Spleen (tissue), 11 donors: Measurements from ENCODE around the gene WNK2. TPM values are rescaled to one million over a fixed set of nuclear protein-coding genes. Genes with fewer than 3 reads are reported as not detected.

Source experiments
- DNase-seq: peaks from one replicate; pipeline ENCODE4 v3.0.0-alpha.2; 2020
- H3K27ac ChIP-seq, 8 donors: fragments of 200-600 bp; sonication (generic) in 7 of 8; 1 replicate in 4 of 8; 2 replicates in 4 of 8; pipeline versions ENCODE4 v1.5.0 to v1.8.0; 2016 to 2021; ENCODE audit warnings: inconsistent platforms in 4 of 8, mild to moderate bottlenecking in 4 of 8, moderate library complexity in 1 of 8
- H3K27me3 ChIP-seq, 7 donors: fragments of 200-600 bp; sonication (generic) in 6 of 7; replicated peaks in 1 of 7; 1 replicate in 4 of 7; 2 replicates in 3 of 7; pipeline versions ENCODE4 v1.5.0 to v1.8.0; 2016 to 2021; ENCODE audit warnings: inconsistent platforms in 3 of 7, mild to moderate bottlenecking in 1 of 7
- H3K36me3 ChIP-seq, 6 donors: fragments of 200-600 bp; sonication (generic) in 5 of 6; 1 replicate in 4 of 6; 2 replicates in 2 of 6; pipeline versions ENCODE4 v1.5.0 to v1.8.0; 2016 to 2021; ENCODE audit warnings: inconsistent platforms in 2 of 6
- H3K4me1 ChIP-seq, 6 donors: fragments of 200-600 bp; sonication (generic) in 5 of 6; 1 replicate in 3 of 6; 2 replicates in 3 of 6; pipeline versions ENCODE4 v1.5.0 to v1.8.0; 2016 to 2021; ENCODE audit warnings: inconsistent platforms in 3 of 6
- H3K4me3 ChIP-seq, 8 donors: fragments of 200-600 bp; sonication (generic) in 7 of 8; 1 replicate in 4 of 8; 2 replicates in 4 of 8; pipeline versions ENCODE4 v1.5.0 to v1.8.0; 2016 to 2021; ENCODE audit warnings: inconsistent platforms in 4 of 8, mild to moderate bottlenecking in 4 of 8, moderate library complexity in 2 of 8
- H3K9me3 ChIP-seq, 8 donors: fragments of 200-600 bp; sonication (generic) in 7 of 8; 1 replicate in 4 of 8; 2 replicates in 4 of 8; pipeline versions ENCODE4 v1.5.0 to v1.8.0; 2016 to 2021; ENCODE audit warnings: inconsistent platforms in 4 of 8
- CTCF ChIP-seq, 11 experiments: fragments of 200-600 bp in 7 of 11; fragments of 450-650 bp in 4 of 11; sonication (generic) in 4 of 11; IDR thresholded peaks in 8 of 11; conservative IDR thresholded peaks in 3 of 11; 1 replicate in 7 of 11; 2 replicates in 4 of 11; pipeline versions ENCODE4 v1.4.0 to v1.8.0; 2016 to 2021; ENCODE audit warnings: antibody characterized with exemption in 11 of 11, inconsistent platforms in 4 of 11, mild to moderate bottlenecking in 1 of 11
- POLR2A ChIP-seq, 3 donors: fragments of 450-650 bp; IDR thresholded peaks; one replicate each; pipeline ENCODE4 v1.5.1; 2017; ENCODE audit warnings: antibody characterized with exemption in 3 of 3, mild to moderate bottlenecking in 1 of 3
- POLR2AphosphoS5 ChIP-seq, 3 donors: sonication (generic); formaldehyde crosslinking; IDR thresholded peaks; one replicate each; pipeline ENCODE4 v1.5.1; 2017; ENCODE audit warnings: antibody characterized with exemption in 3 of 3
- WGBS, 5 donors: extraction: QIAGEN DNeasy Blood & Tissue Kit in 3 of 5; methylation state at CpG; one replicate each; pipeline versions ENCODE4 v1.1.5 to v1.1.7; 2013 to 2018; 5-methylcytosine and 5-hydroxymethylcytosine counted together
- intact Hi-C: fragments of 100-400 bp; cut with DNase I; formaldehyde crosslinking; loops from one replicate; pipeline ENCODE4 v1.15.0; 2023; ENCODE audit warnings: low total_unique reads
- polyA plus RNA-seq, 3 donors: library from polyadenylated mRNA; stranded (reverse); fragments of 200-250 nt; gene quantifications; one replicate each; pipeline ENCODE4 v1.2.1, GENCODE V29; 2013
- total RNA-seq, 7 donors: library from RNA; depleted of rRNA in 3 of 7; stranded (reverse); fragments of >200 nt in 3 of 7; fragmentation: NEBNext Ultra II Directional in 4 of 7; extraction: Animal tissue kit (Norgen Biotek cat#: 25700) in 4 of 7; gene quantifications; one replicate each; pipeline versions ENCODE4 v1.1.0 to v1.2.1, GENCODE V29; 2016 to 2021
- donor health status: healthy with polysubstance abuse.
- donor health status: DM: no; HTN: no; CAD: no; lungs with moderate emphysema.
- donor health status: DM: no; HTN: no; CAD: no.
- donor health status: Bipolar disorder and iron deficiency.
- donor health status: healthy.
- donor health status: DM: no; HTN: no; CAD: no.
- donor health status: DM: yes; HTN: yes; CAD: no.

The WNK2 gene
- total and polyA plus RNA-seq, 10 donors = 1.8 to 20.0 (median 7.3) TPM

DNA sequence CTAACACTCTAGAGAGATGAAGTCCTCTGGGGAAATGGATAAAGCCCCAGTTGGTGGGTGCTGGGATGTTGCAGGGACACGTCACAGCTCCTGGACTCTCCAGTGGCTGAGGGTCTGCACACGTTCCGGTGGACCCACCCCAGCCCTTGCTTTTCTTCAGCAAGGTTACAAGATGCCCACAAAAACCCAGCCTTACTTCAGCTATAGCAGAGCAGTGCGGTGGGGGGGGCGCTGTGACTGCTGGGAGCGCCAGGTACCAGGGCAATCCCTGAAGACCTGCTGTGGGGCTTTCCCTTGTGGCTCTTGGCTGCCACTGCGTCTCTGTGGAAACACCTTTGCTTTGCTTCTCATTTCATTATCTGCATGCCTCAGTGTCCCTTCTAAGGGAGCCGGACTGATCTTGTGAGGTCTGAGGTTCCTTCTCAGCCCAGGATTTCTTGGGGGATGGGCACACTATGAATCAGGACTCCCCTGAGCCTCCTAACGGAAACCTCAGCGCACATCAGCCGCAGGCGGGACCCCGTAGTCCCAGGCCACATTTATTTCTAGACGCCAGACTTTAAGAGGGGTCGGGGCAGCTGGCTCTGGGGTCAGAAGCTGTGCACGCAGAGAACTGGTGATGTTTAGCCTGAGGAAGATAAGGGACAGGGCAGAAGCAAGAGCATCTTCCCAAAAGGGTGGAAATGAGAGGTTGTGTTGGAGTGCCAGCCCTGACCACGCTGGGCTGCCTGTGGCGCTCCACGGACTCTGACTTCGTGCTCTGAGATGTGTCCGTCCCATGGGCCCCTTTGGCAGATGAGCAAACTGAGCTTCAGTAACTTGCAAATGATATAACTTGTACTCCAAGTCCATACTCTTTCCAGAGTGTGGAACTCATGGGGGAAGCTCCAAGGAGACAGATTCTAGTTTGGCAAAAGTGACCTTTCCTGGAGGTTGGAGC is 106.8 kb downstream of the WNK2 start:
- intact Hi-C loops = no loop called here
- peak; percentile 69 for DNase-seq
- Histone ChIP-seq H3K9me3 (no peaks in the 10 kb centered on the region), H3K27me3 (peaks cover 0 to 16% (median 0%) of the 10 kb centered on the region in 7 donors), H3K4me1 (peaks cover 0 to 18% (median 9%) of the 10 kb centered on the region in 6 donors), H3K27ac (no peak overlapping the region), H3K36me3 (no peaks in the 10 kb centered on the region), H3K4me3 (no peak overlapping the region)
- TF ChIP-seq POLR2A (IDR thresholded peaks at IDR 0.05) (no peak), CTCF (IDR thresholded peaks at IDR 0.05 in 8 of 11, conservative IDR thresholded peaks at IDR 0.05 in 3 of 11) (no peak)
- WGBS, 5 donors = 80 to 83% (median 82%) methylated on average over 19 to 21 of the region's 21 CpGs

- H3K27me3 ChIP-seq = peaks cover 0 to 16% (median 0%) of the 10 kb centered on the region in 7 donors
- no peak overlapping the region for H3K27ac ChIP-seq
- DNase-seq = peak; percentile 53
- peaks cover 0 to 13% (median 8%) of the 10 kb centered on the region in 6 donors for H3K4me1 ChIP-seq
- H3K36me3 ChIP-seq = no peaks in the 10 kb centered on the region
- H3K9me3 ChIP-seq = no peaks in the 10 kb centered on the region
- WGBS, 5 donors = 73 to 87% (median 81%) methylated on average over 18 to 19 of the region's 19 CpGs
- H3K4me3 ChIP-seq = no peak overlapping the region
- intact Hi-C loops = no loop called here
- TF ChIP-seq CTCF (IDR thresholded peaks at IDR 0.05 in 8 of 11, conservative IDR thresholded peaks at IDR 0.05 in 3 of 11) (no peak), POLR2A (IDR thresholded peaks at IDR 0.05) (no peak), POLR2AphosphoS5 (IDR thresholded peaks at IDR 0.05) (no peak)
These were observed 107.8 kb downstream of the WNK2 start for GRCh38 chr9:93291536-93292287.

DNA sequence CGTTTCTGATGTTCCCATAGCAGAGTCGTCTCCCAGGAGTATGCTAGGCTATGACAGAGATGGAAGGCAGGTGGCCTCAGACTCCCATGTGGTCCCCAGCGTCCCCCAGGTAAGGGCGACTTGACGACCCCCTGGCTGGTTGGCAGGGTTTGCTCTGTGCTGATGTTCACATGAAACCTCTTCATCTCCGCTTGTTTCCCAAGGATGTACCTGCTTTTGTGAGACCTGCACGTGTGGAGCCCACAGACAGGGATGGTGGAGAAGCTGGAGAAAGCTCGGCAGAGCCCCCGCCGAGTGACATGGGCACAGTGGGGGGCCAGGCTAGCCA is 108.3 kb downstream of the WNK2 start:
- no peak for TF ChIP-seq POLR2AphosphoS5 (IDR thresholded peaks at IDR 0.05)
- no peak for TF ChIP-seq CTCF (IDR thresholded peaks at IDR 0.05 in 8 of 11, conservative IDR thresholded peaks at IDR 0.05 in 3 of 11)
- no peak for TF ChIP-seq POLR2A (IDR thresholded peaks at IDR 0.05)
- 76 to 85% (median 77%) methylated on average over 6 to 10 of the region's 10 CpGs for WGBS, 5 donors
- DNase-seq = no peak
- H3K4me1 ChIP-seq = peaks cover 0 to 13% (median 8%) of the 10 kb centered on the region in 6 donors
- no peaks in the 10 kb centered on the region for H3K36me3 ChIP-seq
- H3K9me3 ChIP-seq = no peaks in the 10 kb centered on the region
- H3K4me3 ChIP-seq = no peak overlapping the region
- H3K27ac ChIP-seq = no peak overlapping the region
- intact Hi-C loops = no loop called here
- peaks cover 0 to 17% (median 0%) of the 10 kb centered on the region in 7 donors for H3K27me3 ChIP-seq
